HEK293 (cell line): ENCODE results near the gene GM2A.
"Not testable (repeated sequence)": the region's sequence is repeated elsewhere in the genome, so short reads cannot be mapped to it uniquely, and the experiment has no call there.

ENCODE experiments used
- CTCF ChIA-PET: fragments of 350-600 bp; formaldehyde crosslinking; extraction: SDS; loops from one replicate; lab custom pipeline; 2021; ENCODE audit warnings: antibody characterized with exemption; lab: Yijun Ruan, JAX
- POLR2A ChIA-PET: fragments of 300-600 bp; formaldehyde crosslinking; extraction: SDS; loops from one replicate; lab custom pipeline; 2020; ENCODE audit warnings: antibody characterized with exemption, inconsistent platforms; lab: Yijun Ruan, JAX
- H3K27ac ChIP-seq: fragments of 200-500 bp; sonication (Bioruptor generic); 2 replicates; pipeline ENCODE4 v1.5.1; 2014; ENCODE audit warnings: low read depth, low read length, control low read depth, inconsistent platforms; ENCODE audit errors: extremely low read depth
- H3K36me3 ChIP-seq, 2 experiments: fragments of 200-500 bp in 1 of 2; sonication (Bioruptor generic) in 1 of 2; 1 replicate in 1 of 2; 2 replicates in 1 of 2; pipeline ENCODE4 v1.5.1; 2014 to 2017; ENCODE audit warnings: inconsistent platforms in 2 of 2, low read length in 2 of 2; ENCODE audit not compliant: control insufficient read depth in 2 of 2, insufficient read depth in 1 of 2
- H3K4me1 ChIP-seq: fragments of 200-500 bp; sonication (Bioruptor generic); 2 replicates; pipeline ENCODE4 v1.5.1; 2014; ENCODE audit warnings: mild to moderate bottlenecking, low read length, inconsistent platforms; ENCODE audit not compliant: control insufficient read depth, insufficient read depth
- H3K4me3 ChIP-seq: 2 replicates; pipeline ENCODE4 v1.5.1; 2011; ENCODE audit warnings: low read depth, mild to moderate bottlenecking, control low read depth, low read length, moderate library complexity
- H3K9me3 ChIP-seq: fragments of 200-500 bp; sonication (Bioruptor generic); 2 replicates; pipeline ENCODE4 v1.5.1; 2014; ENCODE audit warnings: low read depth, low read length, inconsistent platforms; ENCODE audit not compliant: control insufficient read depth, insufficient read depth
- KLF7 ChIP-seq: fragments of 450-650 bp; formaldehyde crosslinking; IDR thresholded peaks from 2 replicates; pipeline ENCODE4 v1.5.1; 2016; ENCODE audit warnings: missing biosample characterization, missing genetic modification characterization, borderline replicate concordance
- SCRT1 ChIP-seq: fragments of 450-650 bp; formaldehyde crosslinking; IDR thresholded peaks from 2 replicates; pipeline ENCODE4 v1.5.1; 2016; ENCODE audit warnings: missing biosample characterization, missing genetic modification characterization, borderline replicate concordance
- SCRT2 ChIP-seq: fragments of 450-650 bp; formaldehyde crosslinking; IDR thresholded peaks from 2 replicates; pipeline ENCODE4 v1.5.1; 2016; ENCODE audit warnings: missing biosample characterization, missing genetic modification characterization
- SP2 ChIP-seq: fragments of 450-650 bp; formaldehyde crosslinking; IDR thresholded peaks from 2 replicates; pipeline ENCODE4 v1.5.1; 2016; ENCODE audit warnings: missing biosample characterization, missing genetic modification characterization
- TRIM28 ChIP-seq: IDR thresholded peaks from 2 replicates; pipeline ENCODE4 v1.6.1; 2011; ENCODE audit warnings: low read length, control low read depth, borderline replicate concordance
- ZBTB17 ChIP-seq: fragments of 450-650 bp; formaldehyde crosslinking; IDR thresholded peaks from 2 replicates; pipeline ENCODE4 v1.5.1; 2016; ENCODE audit warnings: missing biosample characterization, missing genetic modification characterization
- ZNF121 ChIP-seq: fragments of 450-650 bp; formaldehyde crosslinking; IDR thresholded peaks from 2 replicates; pipeline ENCODE4 v1.5.1; 2016; ENCODE audit warnings: missing biosample characterization, missing genetic modification characterization
- ZNF175 ChIP-seq: fragments of 450-650 bp; formaldehyde crosslinking; IDR thresholded peaks from 2 replicates; pipeline ENCODE4 v1.5.1; 2016; ENCODE audit warnings: missing biosample characterization, missing genetic modification characterization
- ZNF311 ChIP-seq: fragments of 450-650 bp; formaldehyde crosslinking; IDR thresholded peaks from 2 replicates; pipeline ENCODE4 v1.5.1; 2017; ENCODE audit warnings: missing biosample characterization, missing genetic modification characterization, borderline replicate concordance
- ZNF335 ChIP-seq: fragments of 450-650 bp; formaldehyde crosslinking; conservative IDR thresholded peaks from 2 replicates; pipeline ENCODE4 v1.5.1; 2016; ENCODE audit warnings: missing biosample characterization, missing genetic modification characterization
- ZNF621 ChIP-seq: fragments of 450-650 bp; formaldehyde crosslinking; IDR thresholded peaks from 2 replicates; pipeline ENCODE4 v1.5.1; 2017; ENCODE audit warnings: missing biosample characterization, missing genetic modification characterization
- ZNF654 ChIP-seq: fragments of 450-650 bp; formaldehyde crosslinking; IDR thresholded peaks from 2 replicates; pipeline ENCODE4 v1.5.1; 2016; ENCODE audit warnings: low read depth, missing biosample characterization, missing genetic modification characterization
- ZNF785 ChIP-seq: fragments of 450-650 bp; formaldehyde crosslinking; IDR thresholded peaks from 2 replicates; pipeline ENCODE4 v1.5.1; 2016; ENCODE audit warnings: missing biosample characterization, missing genetic modification characterization
- ZNF791 ChIP-seq: fragments of 450-650 bp; formaldehyde crosslinking; IDR thresholded peaks from 2 replicates; pipeline ENCODE4 v1.5.1; 2016; ENCODE audit warnings: missing biosample characterization, missing genetic modification characterization
- TF ChIP-seq, protein P1 (sequence below): fragments of 450-650 bp; formaldehyde crosslinking; IDR thresholded peaks from 2 replicates; pipeline ENCODE4 v1.5.1; 2016; ENCODE audit warnings: missing biosample characterization, missing genetic modification characterization
- TF ChIP-seq, protein P2 (sequence below): fragments of 450-650 bp; formaldehyde crosslinking; IDR thresholded peaks from 2 replicates; pipeline ENCODE4 v1.5.0; 2017; ENCODE audit warnings: missing biosample characterization, missing genetic modification characterization, borderline replicate concordance

Gene GM2A

DNA sequence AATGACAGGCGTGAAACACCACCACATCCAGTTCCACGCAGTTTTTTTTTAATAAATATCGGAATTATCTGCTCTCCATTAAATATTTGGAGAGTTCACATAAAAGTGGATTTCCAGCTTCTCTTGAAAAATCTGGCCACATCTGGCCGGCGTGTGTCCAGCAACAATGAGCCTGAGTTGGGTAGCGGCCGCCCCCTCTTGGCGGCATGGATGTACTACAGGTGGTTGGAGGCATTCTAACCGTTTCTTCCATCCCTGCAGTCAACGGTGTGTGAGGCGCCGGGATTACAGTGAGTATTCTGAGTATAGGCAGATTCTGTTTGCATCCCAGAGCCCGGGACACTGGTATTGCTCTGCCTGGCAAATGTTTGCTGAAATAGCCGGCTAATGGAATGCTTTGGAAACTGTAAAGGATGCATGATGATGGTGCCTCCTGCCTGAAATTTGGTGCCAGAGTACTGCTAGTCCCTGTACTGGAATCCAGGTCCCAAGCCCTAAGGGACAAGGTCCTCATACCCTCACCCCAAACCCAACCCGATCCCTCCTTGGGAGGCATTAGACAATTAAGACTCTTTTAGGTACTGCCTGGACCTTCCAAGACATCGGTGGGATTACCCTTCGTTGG is 13.6 kb upstream of the GM2A start:
- ChIA-PET POLR2A (interaction anchor here (1.7 kb wide), 1 partner anchor 13 kb away, joined by 4 read pairs; the partner anchor contains the start of gene GM2A), CTCF (interaction anchor here (0.6 to 6.6 kb wide), 28 partner anchors 9 to 1067 kb away, joined by 3 to 54 read pairs (median 5); no protein-coding TSS in a partner anchor)
- TF ChIP-seq, protein P1, sequence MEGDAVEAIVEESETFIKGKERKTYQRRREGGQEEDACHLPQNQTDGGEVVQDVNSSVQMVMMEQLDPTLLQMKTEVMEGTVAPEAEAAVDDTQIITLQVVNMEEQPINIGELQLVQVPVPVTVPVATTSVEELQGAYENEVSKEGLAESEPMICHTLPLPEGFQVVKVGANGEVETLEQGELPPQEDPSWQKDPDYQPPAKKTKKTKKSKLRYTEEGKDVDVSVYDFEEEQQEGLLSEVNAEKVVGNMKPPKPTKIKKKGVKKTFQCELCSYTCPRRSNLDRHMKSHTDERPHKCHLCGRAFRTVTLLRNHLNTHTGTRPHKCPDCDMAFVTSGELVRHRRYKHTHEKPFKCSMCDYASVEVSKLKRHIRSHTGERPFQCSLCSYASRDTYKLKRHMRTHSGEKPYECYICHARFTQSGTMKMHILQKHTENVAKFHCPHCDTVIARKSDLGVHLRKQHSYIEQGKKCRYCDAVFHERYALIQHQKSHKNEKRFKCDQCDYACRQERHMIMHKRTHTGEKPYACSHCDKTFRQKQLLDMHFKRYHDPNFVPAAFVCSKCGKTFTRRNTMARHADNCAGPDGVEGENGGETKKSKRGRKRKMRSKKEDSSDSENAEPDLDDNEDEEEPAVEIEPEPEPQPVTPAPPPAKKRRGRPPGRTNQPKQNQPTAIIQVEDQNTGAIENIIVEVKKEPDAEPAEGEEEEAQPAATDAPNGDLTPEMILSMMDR (tag by site-specific recombination), result peak; percentile 61
- TF ChIP-seq ZNF791, result no peak
- 0 out of 2 replicates have a peak, but pooled peaks have one; percentile 27 for TF ChIP-seq SCRT2 (tag by site-specific recombination)
- TF ChIP-seq SP2, result no peak
- TF ChIP-seq KLF7, result no peak
- TF ChIP-seq, protein P2, sequence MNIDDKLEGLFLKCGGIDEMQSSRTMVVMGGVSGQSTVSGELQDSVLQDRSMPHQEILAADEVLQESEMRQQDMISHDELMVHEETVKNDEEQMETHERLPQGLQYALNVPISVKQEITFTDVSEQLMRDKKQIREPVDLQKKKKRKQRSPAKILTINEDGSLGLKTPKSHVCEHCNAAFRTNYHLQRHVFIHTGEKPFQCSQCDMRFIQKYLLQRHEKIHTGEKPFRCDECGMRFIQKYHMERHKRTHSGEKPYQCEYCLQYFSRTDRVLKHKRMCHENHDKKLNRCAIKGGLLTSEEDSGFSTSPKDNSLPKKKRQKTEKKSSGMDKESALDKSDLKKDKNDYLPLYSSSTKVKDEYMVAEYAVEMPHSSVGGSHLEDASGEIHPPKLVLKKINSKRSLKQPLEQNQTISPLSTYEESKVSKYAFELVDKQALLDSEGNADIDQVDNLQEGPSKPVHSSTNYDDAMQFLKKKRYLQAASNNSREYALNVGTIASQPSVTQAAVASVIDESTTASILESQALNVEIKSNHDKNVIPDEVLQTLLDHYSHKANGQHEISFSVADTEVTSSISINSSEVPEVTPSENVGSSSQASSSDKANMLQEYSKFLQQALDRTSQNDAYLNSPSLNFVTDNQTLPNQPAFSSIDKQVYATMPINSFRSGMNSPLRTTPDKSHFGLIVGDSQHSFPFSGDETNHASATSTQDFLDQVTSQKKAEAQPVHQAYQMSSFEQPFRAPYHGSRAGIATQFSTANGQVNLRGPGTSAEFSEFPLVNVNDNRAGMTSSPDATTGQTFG (tag by site-specific recombination), result no peak
- TF ChIP-seq SCRT1 (tag by site-specific recombination), result peak; percentile 38; the same call in 1 of the 2 replicates
- TF ChIP-seq ZNF785 (tag by site-specific recombination), result no peak
- TF ChIP-seq ZNF335 (tag by site-specific recombination), result 0 out of 2 replicates have a peak, but pooled peaks have one; percentile 23
- TF ChIP-seq ZNF121, result no peak
- TF ChIP-seq ZNF654 (tag by site-specific recombination), result peak; percentile 72
- Histone ChIP-seq H3K4me1 (no peaks in the 10 kb centered on the region), H3K36me3 (no peaks in the 10 kb centered on the region), H3K4me3 (no peak overlapping the region), H3K27ac (no peak overlapping the region), H3K9me3 (no peaks in the 10 kb centered on the region)

DNA sequence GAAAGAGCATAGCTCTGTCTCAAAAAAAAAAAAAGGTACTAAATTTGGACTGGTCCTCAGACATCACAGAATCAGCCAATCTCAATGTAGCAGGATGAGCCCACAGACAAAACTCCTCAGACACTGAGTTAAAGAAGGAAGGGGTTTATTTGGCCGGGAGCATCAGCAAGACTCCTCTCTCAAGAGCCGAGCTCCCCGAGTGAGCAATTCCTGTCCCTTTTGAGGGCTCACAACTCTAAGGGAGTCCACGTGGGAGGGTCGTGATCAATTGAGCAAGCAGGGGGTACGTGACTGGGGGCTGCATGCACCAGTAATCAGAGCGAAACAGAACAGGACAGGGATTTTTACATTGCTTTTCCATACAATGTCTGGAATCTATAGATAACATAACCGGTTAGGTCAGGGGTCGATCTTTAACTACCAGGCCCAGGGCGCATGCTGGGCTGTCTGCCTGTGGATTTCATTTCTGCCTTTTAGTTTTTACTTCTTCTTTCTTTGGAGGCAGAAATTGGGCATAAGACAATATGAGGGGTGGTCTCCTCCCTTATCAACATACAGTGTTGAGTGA is 12.6 kb upstream of the GM2A start:
- POLR2A ChIA-PET, result interaction anchor here (0.6 to 1.0 kb wide), 3 partner anchors 16 to 814 kb away, joined by 3 read pairs; partner anchors contain the start of gene CCDC69
- CTCF ChIA-PET, result interaction anchor here (0.6 to 6.6 kb wide), 8 partner anchors 13 to 569 kb away, joined by 3 to 54 read pairs (median 4); partner anchors contain the start of gene GM2A
- H3K27ac ChIP-seq, result not testable (repeated sequence)

DNA sequence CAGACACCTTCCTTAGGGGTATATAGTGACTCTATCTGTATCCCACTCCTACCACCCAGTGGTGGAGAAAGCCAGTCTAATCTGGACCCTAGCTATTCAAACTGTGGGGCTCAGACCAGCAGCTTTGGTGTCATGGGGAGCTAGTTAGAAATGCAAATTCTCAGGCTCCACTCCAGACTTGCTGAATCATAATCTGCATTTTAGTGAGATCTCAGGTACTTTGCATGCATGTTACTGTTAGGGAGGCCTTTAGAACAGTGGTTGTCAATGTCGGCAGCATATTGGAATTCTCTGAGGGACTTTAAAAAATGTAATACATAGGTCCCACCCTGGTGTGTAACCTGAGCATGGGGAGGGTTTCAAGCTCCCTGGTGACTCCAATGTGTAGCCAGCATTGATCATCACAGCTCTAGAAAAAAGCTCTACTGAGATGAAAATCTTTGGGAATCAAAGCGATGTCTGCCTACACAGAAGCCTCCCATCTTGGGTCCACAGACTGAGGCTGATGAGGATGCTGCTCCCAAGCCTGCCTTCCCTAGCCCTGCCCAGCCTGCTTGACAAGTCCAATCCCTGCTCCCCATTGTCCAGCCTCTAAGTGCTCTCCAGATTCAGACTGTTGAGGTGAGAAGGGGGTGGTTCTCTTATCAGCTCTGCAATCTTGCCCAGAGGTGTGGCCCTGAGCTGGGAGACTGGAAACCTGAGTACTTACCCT is 11.9 kb upstream of the GM2A start:
- no peaks in the 10 kb centered on the region for H3K9me3 ChIP-seq
- ChIA-PET CTCF (interaction anchor here (0.6 to 6.6 kb wide), 7 partner anchors 12 to 261 kb away, joined by 4 to 54 read pairs (median 4); partner anchors contain the start of gene GM2A), POLR2A (interaction anchor here (0.6 to 1.1 kb wide), 5 partner anchors 11 to 815 kb away, joined by 3 to 14 read pairs (median 3); partner anchors contain the start of gene CCDC69)
- TF ChIP-seq ZBTB17 (no peak), TRIM28 (no peak), ZNF175 (tag by site-specific recombination) (no peak), ZNF311 (tag by site-specific recombination) (no peak), ZNF621 (no peak)
- TF ChIP-seq, all 188 proteins: peak for 0
- Histone ChIP-seq H3K36me3 (no peaks in the 10 kb centered on the region), H3K4me1 (no peaks in the 10 kb centered on the region), H3K27ac (no peak overlapping the region), H3K4me3 (no peak overlapping the region)

More for the DNA sequence above, 12.6 kb upstream of the GM2A start:
- not testable (repeated sequence) for H3K4me1 ChIP-seq, H3K36me3 ChIP-seq, H3K9me3 ChIP-seq, H3K4me3 ChIP-seq
